Measurements from ENCODE around the gene NFX1. TPM values are rescaled to one million over a fixed set of nuclear protein-coding genes. Genes with fewer than 3 reads are reported as not detected.
"Not testable (repeated sequence)": the region's sequence is repeated elsewhere in the genome, so short reads cannot be mapped to it uniquely, and the experiment has no call there.

Gene NFX1
- total and polyA plus RNA-seq, 2 donors, result 15.5 to 23.3 TPM

DNA sequence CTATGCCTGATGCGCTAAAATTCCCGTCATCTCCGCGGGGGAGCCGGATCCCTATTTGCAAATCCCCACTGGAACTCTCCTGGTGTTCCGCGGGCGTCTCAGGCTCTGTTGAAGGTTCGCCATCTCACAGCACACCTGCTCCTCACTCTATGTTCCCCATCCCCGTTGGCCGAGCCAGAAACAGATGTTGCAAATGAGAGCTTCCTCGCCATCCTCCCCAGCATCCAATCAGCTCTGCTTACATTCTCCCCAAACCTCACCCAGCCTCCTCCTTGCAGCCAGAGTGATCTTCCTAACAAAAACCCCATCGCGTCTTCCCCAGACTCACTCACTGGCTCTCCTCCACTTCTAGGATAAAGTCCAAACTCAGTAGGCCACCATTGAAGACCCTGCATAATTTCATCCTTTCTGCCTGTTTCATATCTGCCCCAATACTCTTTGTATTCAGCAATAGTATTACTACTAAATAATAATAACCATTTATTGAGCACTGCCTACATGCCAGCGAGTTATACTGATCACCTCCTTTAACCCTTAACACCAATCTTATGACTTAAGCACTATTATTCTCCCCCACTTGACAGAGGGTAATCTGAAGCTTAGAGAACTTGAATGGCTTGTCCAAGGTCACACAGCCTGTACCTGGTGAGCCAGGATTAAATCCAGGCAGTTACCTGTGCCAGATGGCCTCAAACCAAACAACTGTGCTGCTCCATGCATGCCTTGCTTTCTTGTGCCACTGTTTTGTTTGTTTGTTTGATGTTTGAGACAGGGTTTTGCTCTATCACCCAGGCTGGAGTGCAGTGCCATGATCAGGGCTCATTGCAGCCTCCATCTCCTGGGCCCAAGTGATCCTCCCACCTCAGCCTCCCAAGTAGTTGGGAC is 98.0 kb downstream of the NFX1 start:
- no peak overlapping the region for H3K4me3 ChIP-seq (ENCODE audit: low read length in 2 of 2)
- 93% methylated on average over 15 of the region's 15 CpGs for WGBS
- no peaks in the 10 kb centered on the region for H3K36me3 ChIP-seq (ENCODE audit: control insufficient read depth in 2 of 2, insufficient read depth in 2 of 2, low read length in 1 of 2)
- no peak overlapping the region for H3K27ac ChIP-seq (ENCODE audit: low read depth in 1 of 2, low read length in 1 of 2)
- DNase-seq (ENCODE audit: low read depth in 6 of 9, low spot score in 9 of 9), result no peak
- H3K27me3 ChIP-seq (ENCODE audit: control insufficient read depth in 2 of 2, insufficient read depth in 1 of 2, low read length in 1 of 2), result no peaks in the 10 kb centered on the region
- peaks cover 0 to 6% of the 10 kb centered on the region in 2 donors for H3K4me1 ChIP-seq (ENCODE audit: control insufficient read depth in 2 of 2, insufficient read depth in 2 of 2, low read length in 2 of 2)
- H3K9me3 ChIP-seq (ENCODE audit: control insufficient read depth in 2 of 2, insufficient read depth in 1 of 2, low read length in 1 of 2), result no peaks in the 10 kb centered on the region

- WGBS, result 97% methylated on average over 9 of the region's 9 CpGs
- H3K27ac ChIP-seq (ENCODE audit: low read depth in 1 of 2, low read length in 1 of 2); DNase-seq (ENCODE audit: low read depth in 6 of 9, low spot score in 9 of 9): not testable (repeated sequence)
Measured at GRCh38 chr9:33391111-33391771, 100.9 kb downstream of the NFX1 start.

DNA sequence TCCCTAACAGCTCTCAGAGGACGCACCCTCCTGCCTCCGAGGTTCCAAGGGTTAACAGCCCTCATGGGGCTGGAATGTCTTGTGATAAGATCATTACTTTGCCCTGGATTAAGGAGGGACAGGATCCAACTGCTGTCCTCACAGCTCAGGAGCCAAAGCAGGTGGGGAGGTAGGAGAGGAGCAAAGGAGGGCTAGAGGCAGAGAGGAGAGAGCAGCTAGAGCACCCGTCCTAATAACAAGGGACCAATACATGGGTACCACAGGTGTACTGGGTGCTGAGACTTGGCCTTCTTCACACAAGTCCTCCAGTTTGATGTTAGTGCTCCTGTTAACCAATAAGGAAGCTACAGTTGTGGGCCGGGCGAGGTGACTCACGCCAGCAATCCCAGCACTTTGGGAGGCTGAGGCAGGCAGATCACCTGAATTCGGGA is 102.3 kb downstream of the NFX1 start:
- H3K4me3 ChIP-seq (ENCODE audit: low read length in 2 of 2); H3K4me1 ChIP-seq (ENCODE audit: control insufficient read depth in 2 of 2, insufficient read depth in 2 of 2, low read length in 2 of 2); H3K27me3 ChIP-seq (ENCODE audit: control insufficient read depth in 2 of 2, insufficient read depth in 1 of 2, low read length in 1 of 2); H3K27ac ChIP-seq (ENCODE audit: low read depth in 1 of 2, low read length in 1 of 2); H3K36me3 ChIP-seq (ENCODE audit: control insufficient read depth in 2 of 2, insufficient read depth in 2 of 2, low read length in 1 of 2); DNase-seq (ENCODE audit: low read depth in 6 of 9, low spot score in 9 of 9); H3K9me3 ChIP-seq (ENCODE audit: control insufficient read depth in 2 of 2, insufficient read depth in 1 of 2, low read length in 1 of 2): not testable (repeated sequence)
- WGBS, result 92% methylated on average over 7 of the region's 7 CpGs

More at GRCh38 chr9:33391111-33391771, 100.9 kb downstream of the NFX1 start:
- H3K27me3 ChIP-seq (ENCODE audit: control insufficient read depth in 2 of 2, insufficient read depth in 1 of 2, low read length in 1 of 2); H3K4me1 ChIP-seq (ENCODE audit: control insufficient read depth in 2 of 2, insufficient read depth in 2 of 2, low read length in 2 of 2); H3K36me3 ChIP-seq (ENCODE audit: control insufficient read depth in 2 of 2, insufficient read depth in 2 of 2, low read length in 1 of 2); H3K4me3 ChIP-seq (ENCODE audit: low read length in 2 of 2); H3K9me3 ChIP-seq (ENCODE audit: control insufficient read depth in 2 of 2, insufficient read depth in 1 of 2, low read length in 1 of 2): not testable (repeated sequence)

DNA sequence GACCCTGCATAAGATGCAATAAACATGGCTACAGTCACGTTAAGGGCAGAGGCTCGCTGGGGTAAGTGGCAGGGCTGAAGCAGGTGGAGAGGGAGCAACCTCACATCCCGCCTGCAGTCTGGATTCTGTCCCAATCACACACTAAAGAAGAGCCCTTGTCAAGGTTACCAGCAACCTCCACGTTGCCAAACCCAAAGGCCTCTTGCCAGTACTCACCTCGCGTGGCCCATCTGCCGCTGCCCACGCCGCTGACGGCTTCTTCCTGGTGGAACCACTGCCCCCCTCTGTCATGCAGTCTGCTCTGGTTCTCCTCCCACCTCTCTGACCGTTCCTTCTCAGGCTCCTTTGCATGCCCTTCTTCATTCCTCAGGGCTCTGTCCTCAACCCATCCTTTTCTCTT is 103.3 kb downstream of the NFX1 start:
- WGBS, result 93% methylated on average over 11 of the region's 11 CpGs

DNA sequence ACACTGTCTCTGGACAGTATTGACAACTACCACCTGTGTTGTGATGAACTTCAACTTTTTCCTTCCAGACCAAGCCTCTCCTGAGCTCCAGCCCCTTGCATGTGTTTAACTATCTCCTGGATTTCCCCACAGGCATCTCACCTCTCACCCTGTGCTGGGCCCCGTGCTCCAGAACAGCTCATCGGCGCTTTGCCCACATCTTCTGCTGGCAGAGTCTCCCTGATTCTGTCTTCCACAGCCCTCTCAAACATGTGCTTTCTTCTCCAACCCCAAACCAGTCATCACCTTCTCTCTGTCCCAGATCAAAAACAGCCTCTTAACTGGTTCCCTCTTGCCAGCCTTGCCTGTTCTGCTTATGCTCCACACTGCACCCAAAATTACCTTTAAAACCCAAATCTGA is 103.7 kb downstream of the NFX1 start:
- H3K9me3 ChIP-seq (ENCODE audit: control insufficient read depth in 2 of 2, insufficient read depth in 1 of 2, low read length in 1 of 2); H3K4me3 ChIP-seq (ENCODE audit: low read length in 2 of 2); H3K4me1 ChIP-seq (ENCODE audit: control insufficient read depth in 2 of 2, insufficient read depth in 2 of 2, low read length in 2 of 2); H3K36me3 ChIP-seq (ENCODE audit: control insufficient read depth in 2 of 2, insufficient read depth in 2 of 2, low read length in 1 of 2); DNase-seq (ENCODE audit: low read depth in 6 of 9, low spot score in 9 of 9); H3K27ac ChIP-seq (ENCODE audit: low read depth in 1 of 2, low read length in 1 of 2); H3K27me3 ChIP-seq (ENCODE audit: control insufficient read depth in 2 of 2, insufficient read depth in 1 of 2, low read length in 1 of 2): not testable (repeated sequence)
- WGBS, result 99% methylated on average over 3 of the region's 3 CpGs

More for the DNA sequence above, 103.3 kb downstream of the NFX1 start:
- DNase-seq (ENCODE audit: low read depth in 6 of 9, low spot score in 9 of 9), result no peak
- H3K4me1 ChIP-seq (ENCODE audit: control insufficient read depth in 2 of 2, insufficient read depth in 2 of 2, low read length in 2 of 2), result no peaks in the 10 kb centered on the region
- H3K27me3 ChIP-seq (ENCODE audit: control insufficient read depth in 2 of 2, insufficient read depth in 1 of 2, low read length in 1 of 2), result no peaks in the 10 kb centered on the region
- H3K27ac ChIP-seq (ENCODE audit: low read depth in 1 of 2, low read length in 1 of 2), result no peak overlapping the region
- no peaks in the 10 kb centered on the region for H3K36me3 ChIP-seq (ENCODE audit: control insufficient read depth in 2 of 2, insufficient read depth in 2 of 2, low read length in 1 of 2)
- no peak overlapping the region for H3K4me3 ChIP-seq (ENCODE audit: low read length in 2 of 2)
- H3K9me3 ChIP-seq (ENCODE audit: control insufficient read depth in 2 of 2, insufficient read depth in 1 of 2, low read length in 1 of 2), result no peaks in the 10 kb centered on the region

DNA sequence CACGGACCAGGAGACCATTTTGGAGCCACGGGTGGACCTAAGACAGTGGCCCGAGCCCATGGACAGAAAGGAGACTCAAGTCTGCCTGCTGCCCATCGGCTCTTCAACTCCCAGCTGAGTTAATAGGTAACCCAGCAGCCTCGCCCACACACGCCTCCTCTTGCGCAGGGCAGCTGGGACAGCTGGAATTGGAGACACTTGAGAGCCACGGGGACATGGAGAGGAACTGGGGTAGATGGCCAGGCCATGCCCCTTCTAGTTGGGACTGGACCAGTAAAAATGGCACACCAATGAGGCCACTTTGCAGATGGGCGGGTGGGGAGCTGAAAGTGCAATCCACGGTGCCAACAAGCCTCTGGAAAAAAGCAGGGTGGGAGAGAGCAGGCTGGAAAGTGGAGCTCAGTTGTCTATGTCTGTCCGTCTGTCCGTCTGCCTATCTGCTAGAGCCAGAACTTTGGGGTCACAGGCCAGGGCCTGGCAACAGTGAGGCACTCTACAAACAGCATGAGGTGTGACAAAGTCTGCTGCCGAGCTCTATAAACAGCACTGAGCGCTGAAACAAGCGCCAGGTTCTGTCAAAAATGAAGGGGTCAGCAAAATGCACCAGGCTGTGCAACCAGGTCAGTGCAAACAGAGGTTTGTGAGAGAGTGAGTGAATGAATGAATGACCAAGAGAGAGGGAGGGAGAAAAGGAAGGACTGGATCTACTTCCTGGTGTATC is 105.0 kb downstream of the NFX1 start:
- 96% methylated on average over 15 of the region's 15 CpGs for WGBS
- not testable (repeated sequence) for H3K27ac ChIP-seq (ENCODE audit: low read depth in 1 of 2, low read length in 1 of 2); DNase-seq (ENCODE audit: low read depth in 6 of 9, low spot score in 9 of 9)

GRCh38 chr9:33397801-33398200 is 107.5 kb downstream of the NFX1 start:
- not testable (repeated sequence) for H3K4me3 ChIP-seq (ENCODE audit: low read length in 2 of 2); H3K36me3 ChIP-seq (ENCODE audit: control insufficient read depth in 2 of 2, insufficient read depth in 2 of 2, low read length in 1 of 2); H3K27me3 ChIP-seq (ENCODE audit: control insufficient read depth in 2 of 2, insufficient read depth in 1 of 2, low read length in 1 of 2); DNase-seq (ENCODE audit: low read depth in 6 of 9, low spot score in 9 of 9); H3K27ac ChIP-seq (ENCODE audit: low read depth in 1 of 2, low read length in 1 of 2); H3K4me1 ChIP-seq (ENCODE audit: control insufficient read depth in 2 of 2, insufficient read depth in 2 of 2, low read length in 2 of 2); H3K9me3 ChIP-seq (ENCODE audit: control insufficient read depth in 2 of 2, insufficient read depth in 1 of 2, low read length in 1 of 2)
- 86% methylated on average over 3 of the region's 4 CpGs for WGBS

More for the DNA sequence above, 105.0 kb downstream of the NFX1 start:
- not testable (repeated sequence) for H3K4me3 ChIP-seq (ENCODE audit: low read length in 2 of 2); H3K36me3 ChIP-seq (ENCODE audit: control insufficient read depth in 2 of 2, insufficient read depth in 2 of 2, low read length in 1 of 2); H3K27me3 ChIP-seq (ENCODE audit: control insufficient read depth in 2 of 2, insufficient read depth in 1 of 2, low read length in 1 of 2); H3K4me1 ChIP-seq (ENCODE audit: control insufficient read depth in 2 of 2, insufficient read depth in 2 of 2, low read length in 2 of 2); H3K9me3 ChIP-seq (ENCODE audit: control insufficient read depth in 2 of 2, insufficient read depth in 1 of 2, low read length in 1 of 2)

- H3K9me3 ChIP-seq (ENCODE audit: control insufficient read depth in 2 of 2, insufficient read depth in 1 of 2, low read length in 1 of 2); H3K27me3 ChIP-seq (ENCODE audit: control insufficient read depth in 2 of 2, insufficient read depth in 1 of 2, low read length in 1 of 2); DNase-seq (ENCODE audit: low read depth in 6 of 9, low spot score in 9 of 9); H3K36me3 ChIP-seq (ENCODE audit: control insufficient read depth in 2 of 2, insufficient read depth in 2 of 2, low read length in 1 of 2); H3K4me3 ChIP-seq (ENCODE audit: low read length in 2 of 2); H3K4me1 ChIP-seq (ENCODE audit: control insufficient read depth in 2 of 2, insufficient read depth in 2 of 2, low read length in 2 of 2); H3K27ac ChIP-seq (ENCODE audit: low read depth in 1 of 2, low read length in 1 of 2): not testable (repeated sequence)
- WGBS, result 98% methylated on average over 4 of the region's 4 CpGs
Measured at GRCh38 chr9:33399047-33399446, 108.7 kb downstream of the NFX1 start.

DNA sequence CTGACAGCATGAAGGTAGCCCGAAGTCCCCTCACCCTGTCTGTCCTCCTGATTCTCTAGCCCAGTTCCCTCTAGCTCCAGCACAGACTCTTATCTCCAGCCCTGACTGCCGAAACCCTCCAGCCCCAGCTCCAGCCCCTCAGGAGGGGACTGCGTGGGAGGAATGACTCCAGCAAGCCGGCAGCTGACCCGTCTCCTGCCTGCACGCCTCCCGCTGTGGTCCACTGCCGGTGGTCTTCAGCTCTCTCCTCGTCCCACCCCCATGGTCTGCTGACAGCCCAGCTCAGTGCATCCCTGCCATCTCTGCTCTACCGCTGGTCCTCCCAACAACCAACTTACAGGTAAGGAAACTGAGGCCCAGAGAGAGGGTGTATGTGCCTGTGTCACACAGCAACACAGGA is 111.5 kb downstream of the NFX1 start:
- peaks cover 11 to 28% of the 10 kb centered on the region in 2 donors for H3K4me1 ChIP-seq (ENCODE audit: control insufficient read depth in 2 of 2, insufficient read depth in 2 of 2, low read length in 2 of 2)
- H3K27ac ChIP-seq (ENCODE audit: low read depth in 1 of 2, low read length in 1 of 2); DNase-seq (ENCODE audit: low read depth in 6 of 9, low spot score in 9 of 9); H3K27me3 ChIP-seq (ENCODE audit: control insufficient read depth in 2 of 2, insufficient read depth in 1 of 2, low read length in 1 of 2); H3K4me3 ChIP-seq (ENCODE audit: low read length in 2 of 2); H3K9me3 ChIP-seq (ENCODE audit: control insufficient read depth in 2 of 2, insufficient read depth in 1 of 2, low read length in 1 of 2); H3K36me3 ChIP-seq (ENCODE audit: control insufficient read depth in 2 of 2, insufficient read depth in 2 of 2, low read length in 1 of 2): not testable (repeated sequence)
- WGBS, result 96% methylated on average over 9 of the region's 10 CpGs
